SH-SY5Y (cell line): ENCODE results near the gene FAM32A.

Source experiments
- GATA2 ChIP-seq: IDR thresholded peaks from 2 replicates; pipeline ENCODE4 v1.6.1; 2011; ENCODE audit warnings: mild to moderate bottlenecking, low read depth, low read length
- GATA3 ChIP-seq: IDR thresholded peaks from 2 replicates; pipeline ENCODE4 v1.6.1; 2011; ENCODE audit warnings: low read depth, mild to moderate bottlenecking, low read length, moderate library complexity

DNA sequence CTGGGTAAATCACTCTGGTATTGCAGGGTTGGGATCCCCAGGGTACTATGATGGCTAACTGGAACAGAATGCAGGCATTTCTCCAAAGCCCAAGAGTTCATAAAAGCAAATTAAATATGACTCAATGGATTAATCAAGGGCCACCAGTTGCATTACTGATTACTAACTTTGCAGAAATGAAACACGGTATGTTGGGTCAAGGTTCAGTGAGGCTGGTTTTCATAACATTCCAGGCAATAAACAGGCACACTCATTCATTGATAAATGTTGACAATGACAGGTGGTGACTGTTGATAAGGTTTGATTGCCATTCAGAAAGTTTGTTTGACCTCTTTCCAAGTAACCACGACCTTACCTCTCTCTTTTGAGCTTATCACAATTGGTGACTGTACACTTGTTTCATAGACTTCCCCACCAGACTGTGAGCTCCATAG is 12.0 kb downstream of the FAM32A start:
- TF ChIP-seq GATA2 (no peak), GATA3 (no peak)
